Activated naive CD8-positive, alpha-beta T cell treated with anti-CD3 and anti-CD28 coated beads for 36 hours (primary cell): Measurements from ENCODE around the gene B3GNT3. TPM values are rescaled to one million over a fixed set of nuclear protein-coding genes. Genes with fewer than 3 reads are reported as not detected.
A peak's percentile ranks its signal among the peaks of the same experiment; 100 is the strongest.

Experiments used
- DNase-seq: peaks from one replicate; pipeline ENCODE4 v3.0.0; 2021
- H3K27ac Mint-ChIP-seq: one replicate; pipeline ENCODE4 v1.8.0; 2022; ENCODE audit warnings: mild to moderate bottlenecking, moderate library complexity, mixed read lengths
- H3K27me3 Mint-ChIP-seq: one replicate; pipeline ENCODE4 v1.8.0; 2022; ENCODE audit warnings: mild to moderate bottlenecking, mixed read lengths
- H3K36me3 Mint-ChIP-seq: one replicate; pipeline ENCODE4 v1.8.0; 2021; ENCODE audit warnings: mild to moderate bottlenecking, mixed read lengths
- H3K4me1 Mint-ChIP-seq: one replicate; pipeline ENCODE4 v1.8.0; 2021; ENCODE audit warnings: mixed read lengths
- H3K4me3 Mint-ChIP-seq: one replicate; pipeline ENCODE4 v1.8.0; 2022; ENCODE audit warnings: mild to moderate bottlenecking, moderate library complexity, mixed read lengths
- H3K9me3 Mint-ChIP-seq: one replicate; pipeline ENCODE4 v1.8.0; 2022; ENCODE audit warnings: mixed read lengths
- total RNA-seq, 2 experiments: library from RNA; stranded (reverse); gene quantifications; one replicate each; pipeline ENCODE4 v1.2.3, GENCODE V29; 2021

Gene B3GNT3
- total RNA-seq, 2 experiments from 2014 or later = not detected

DNA sequence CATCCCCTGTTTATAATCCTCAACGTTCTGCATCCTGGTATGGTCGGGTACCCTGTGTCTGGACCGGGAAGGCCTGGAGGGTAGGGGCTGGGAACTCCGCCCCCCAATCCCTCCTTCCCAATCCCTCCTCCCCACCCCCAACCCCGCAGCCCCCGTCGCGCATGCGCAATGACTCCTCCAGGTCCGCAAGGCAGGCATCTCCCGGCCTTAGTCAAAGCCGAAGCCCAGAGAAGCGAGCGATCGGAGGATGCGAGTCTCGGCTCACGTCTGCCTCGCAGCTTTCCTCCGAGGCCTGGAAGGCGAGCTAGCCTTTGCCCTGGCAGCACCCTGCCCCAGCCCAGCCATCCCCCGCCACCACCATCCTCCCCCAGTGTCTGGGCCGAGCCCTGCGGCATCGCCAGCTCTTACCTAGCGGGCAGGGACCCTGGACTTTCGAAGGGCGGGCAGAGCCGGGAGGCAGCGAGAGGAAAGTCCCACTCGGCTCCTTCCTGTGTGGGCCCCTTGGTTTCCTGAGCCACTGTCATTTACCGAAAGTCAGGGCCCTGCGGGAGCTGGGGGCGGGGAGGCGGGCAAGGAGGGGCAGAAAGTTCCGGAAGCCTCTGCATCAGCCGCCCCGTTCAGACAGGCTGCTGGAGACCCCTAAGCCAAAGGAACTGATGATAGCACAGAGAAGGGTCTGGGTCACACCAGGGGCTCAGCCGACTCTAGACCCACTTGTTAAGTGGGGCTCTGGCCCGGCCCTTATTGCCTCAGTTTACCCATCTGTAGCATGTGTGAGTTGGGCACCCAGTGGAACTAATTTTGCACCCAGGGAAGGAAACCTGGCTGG lies 52.8 kb downstream of the B3GNT3 start, which contains the start of gene JAK3:
Gene JAK3, minus strand, starts transcription at position 445 of the 829 bp plus-strand sequence. CDS start 3,565 bp downstream, outside the sequence.
- peak; percentile 90 for DNase-seq
- Mint-ChIP-seq H3K27me3 (no peaks in the 10 kb centered on the region), H3K36me3 (peaks cover 33% of the 10 kb centered on the region), H3K27ac (peak within 1 kb of the TSS; percentile 94), H3K4me1 (peaks cover 55% of the 10 kb centered on the region), H3K4me3 (peak within 1 kb of the TSS; percentile 88), H3K9me3 (no peaks in the 10 kb centered on the region)

DNA sequence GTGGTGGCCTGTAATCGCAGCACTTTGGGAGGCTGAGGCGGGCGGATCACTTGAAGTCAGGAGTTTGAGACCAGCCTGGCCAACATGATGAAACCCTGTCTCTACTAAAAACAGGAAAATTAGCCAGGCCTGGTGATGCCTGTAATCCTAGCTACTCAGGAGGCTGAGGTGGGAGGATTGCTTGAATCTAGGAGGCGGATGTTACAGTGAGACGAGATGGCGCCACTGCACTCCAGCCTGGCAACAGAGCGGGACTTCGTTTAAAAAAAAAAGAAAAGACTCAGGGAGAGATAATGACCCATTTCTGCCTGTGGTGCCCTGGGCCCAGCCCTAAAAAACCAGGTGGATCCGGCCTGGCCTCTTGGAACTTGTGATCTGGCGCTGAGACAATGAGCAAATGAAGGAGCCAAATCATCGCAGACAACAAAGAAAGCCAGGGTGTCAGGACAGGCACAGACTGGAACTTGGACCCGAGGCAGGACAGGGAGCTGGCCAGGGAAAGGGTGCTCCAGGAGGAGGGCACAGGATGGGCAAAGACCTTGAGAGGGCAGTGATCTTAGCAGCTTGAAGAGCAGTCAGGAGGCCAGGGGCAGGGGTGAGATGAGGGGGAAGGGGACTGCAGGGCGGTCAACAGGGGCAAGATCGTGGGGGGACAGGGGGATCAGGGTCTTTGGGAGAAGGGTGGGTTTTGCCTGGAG lies 53.8 kb downstream of the B3GNT3 start:
- no peak for DNase-seq
- no peaks in the 10 kb centered on the region for H3K27me3 Mint-ChIP-seq
- peak overlapping the region; percentile 88 for H3K4me3 Mint-ChIP-seq
- H3K4me1 Mint-ChIP-seq = peaks cover 54% of the 10 kb centered on the region
- H3K36me3 Mint-ChIP-seq = peaks cover 25% of the 10 kb centered on the region
- no peaks in the 10 kb centered on the region for H3K9me3 Mint-ChIP-seq
- peak overlapping the region; percentile 94 for H3K27ac Mint-ChIP-seq

DNA sequence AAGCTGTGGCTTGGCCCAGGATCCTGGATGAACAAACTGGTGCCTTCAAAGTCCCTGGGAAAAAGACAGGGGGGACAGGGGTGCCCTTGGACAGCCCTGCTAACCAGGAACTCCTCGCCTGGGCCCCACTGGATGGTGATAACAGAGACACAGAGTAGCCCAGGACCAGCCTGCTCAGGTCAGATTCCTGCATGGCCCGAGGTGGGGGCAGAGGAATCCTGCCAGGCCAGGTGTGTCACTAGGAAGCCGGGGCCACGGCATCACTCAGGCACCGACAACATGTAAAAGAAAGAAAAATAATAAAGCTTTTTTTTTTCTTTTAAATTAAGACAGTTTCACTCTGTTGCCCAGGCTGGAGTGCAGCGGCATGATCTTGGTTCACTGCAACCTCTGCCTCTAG lies 59.1 kb downstream of the B3GNT3 start:
- H3K27ac Mint-ChIP-seq = no peak overlapping the region
- no peaks in the 10 kb centered on the region for H3K27me3 Mint-ChIP-seq
- H3K36me3 Mint-ChIP-seq = peaks cover 1% of the 10 kb centered on the region
- H3K9me3 Mint-ChIP-seq = no peaks in the 10 kb centered on the region
- no peak for DNase-seq
- peaks cover 26% of the 10 kb centered on the region for H3K4me1 Mint-ChIP-seq
- H3K4me3 Mint-ChIP-seq = no peak overlapping the region

DNA sequence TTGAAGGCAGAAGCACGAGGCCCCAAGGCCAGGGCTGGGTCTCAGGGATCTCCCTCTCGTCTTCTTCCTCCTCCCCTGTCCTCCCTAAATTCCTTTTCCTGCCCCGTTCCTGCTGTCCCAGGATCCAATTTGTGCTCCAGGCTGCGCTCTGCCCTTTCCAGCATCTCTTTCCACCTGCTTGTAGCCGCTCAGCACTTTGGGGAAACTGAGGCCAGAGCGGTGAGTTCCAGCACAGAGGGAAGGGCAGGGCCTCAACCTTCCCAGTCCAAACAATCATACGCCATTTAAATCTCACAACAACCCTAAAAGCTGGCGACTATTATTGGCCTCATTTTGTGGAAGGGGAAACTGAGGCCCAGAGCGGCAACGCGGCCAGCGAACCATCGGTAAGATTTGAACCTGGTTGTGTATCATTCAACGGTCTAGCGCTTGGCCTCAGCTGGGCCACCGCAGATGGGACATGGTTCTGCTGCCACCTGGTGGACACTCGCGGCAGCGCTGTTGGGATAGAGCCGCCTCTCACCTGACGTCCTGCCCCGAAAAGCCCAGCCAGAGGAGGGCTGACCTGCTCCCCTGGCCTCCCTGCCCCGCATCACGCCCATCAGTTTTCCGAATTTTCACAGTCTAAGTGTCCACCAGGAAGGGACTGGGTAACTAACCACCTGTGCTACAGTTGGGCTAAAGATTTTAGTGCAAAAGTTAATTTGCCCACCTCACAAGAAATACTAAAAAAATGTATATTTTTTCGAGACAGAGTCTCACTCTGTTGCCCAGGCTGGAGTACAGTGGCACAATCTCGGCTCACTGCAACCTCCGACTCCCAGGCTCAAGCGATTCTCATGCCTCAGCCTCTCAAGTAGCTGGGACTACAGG lies 60.6 kb downstream of the B3GNT3 start:
- H3K27me3 Mint-ChIP-seq = peaks cover 5% of the 10 kb centered on the region
- H3K4me1 Mint-ChIP-seq = peaks cover 21% of the 10 kb centered on the region
- DNase-seq = peak; percentile 86
- no peak overlapping the region for H3K27ac Mint-ChIP-seq
- no peak overlapping the region for H3K4me3 Mint-ChIP-seq
- peaks cover 12% of the 10 kb centered on the region for H3K36me3 Mint-ChIP-seq
- H3K9me3 Mint-ChIP-seq = no peaks in the 10 kb centered on the region

DNA sequence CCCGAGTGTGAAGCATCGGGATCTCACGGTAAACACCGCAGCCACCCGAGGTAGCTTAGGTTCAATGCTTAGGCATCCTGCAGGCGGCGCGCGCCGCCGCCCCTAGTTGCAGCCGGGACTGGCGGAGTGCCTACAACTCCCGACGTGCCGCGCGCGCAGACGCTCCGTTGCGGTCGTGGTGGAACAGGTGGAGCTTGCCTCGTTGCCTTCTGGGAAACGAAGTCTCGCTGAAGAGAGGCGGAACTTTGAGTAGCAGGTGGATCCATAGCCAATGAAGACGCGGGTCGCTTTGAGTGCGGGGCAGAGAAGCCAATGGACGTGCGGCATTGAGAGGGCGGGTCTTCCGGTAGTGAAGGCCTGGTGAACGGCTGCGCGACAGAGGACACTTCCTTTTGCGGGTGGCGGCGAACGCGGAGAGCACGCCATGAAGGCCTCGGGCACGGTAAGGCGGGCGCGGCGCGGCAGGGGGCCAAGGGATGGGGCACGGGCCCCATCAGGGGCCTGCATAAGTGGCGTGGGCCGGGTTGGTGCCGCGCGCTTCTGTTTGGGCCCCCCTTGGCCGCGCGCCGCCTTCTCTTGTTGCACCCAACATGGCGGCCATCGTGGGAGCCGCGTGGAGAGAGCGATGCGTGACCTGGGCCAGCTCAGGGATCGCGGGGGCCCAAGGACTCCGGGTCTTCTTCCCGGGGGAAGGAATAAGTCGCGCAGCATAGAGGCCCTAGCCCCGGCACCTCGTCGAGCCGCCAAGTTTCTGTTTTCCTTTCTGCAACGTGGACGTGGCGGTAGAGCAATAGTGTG lies 64.8 kb downstream of the B3GNT3 start, which contains the start of gene RPL18A:
Gene RPL18A, plus strand, starts transcription at position 378 of the 798 bp plus-strand sequence. Its CDS starts 47 bp downstream, at position 425.
- peak; percentile 99 for DNase-seq
- Mint-ChIP-seq H3K9me3 (no peaks in the 10 kb centered on the region), H3K36me3 (peaks cover 49% of the 10 kb centered on the region), H3K27ac (peak within 1 kb of the TSS; percentile 99), H3K4me1 (peaks cover 36% of the 10 kb centered on the region), H3K4me3 (peak within 1 kb of the TSS; percentile 99), H3K27me3 (peaks cover 5% of the 10 kb centered on the region)

DNA sequence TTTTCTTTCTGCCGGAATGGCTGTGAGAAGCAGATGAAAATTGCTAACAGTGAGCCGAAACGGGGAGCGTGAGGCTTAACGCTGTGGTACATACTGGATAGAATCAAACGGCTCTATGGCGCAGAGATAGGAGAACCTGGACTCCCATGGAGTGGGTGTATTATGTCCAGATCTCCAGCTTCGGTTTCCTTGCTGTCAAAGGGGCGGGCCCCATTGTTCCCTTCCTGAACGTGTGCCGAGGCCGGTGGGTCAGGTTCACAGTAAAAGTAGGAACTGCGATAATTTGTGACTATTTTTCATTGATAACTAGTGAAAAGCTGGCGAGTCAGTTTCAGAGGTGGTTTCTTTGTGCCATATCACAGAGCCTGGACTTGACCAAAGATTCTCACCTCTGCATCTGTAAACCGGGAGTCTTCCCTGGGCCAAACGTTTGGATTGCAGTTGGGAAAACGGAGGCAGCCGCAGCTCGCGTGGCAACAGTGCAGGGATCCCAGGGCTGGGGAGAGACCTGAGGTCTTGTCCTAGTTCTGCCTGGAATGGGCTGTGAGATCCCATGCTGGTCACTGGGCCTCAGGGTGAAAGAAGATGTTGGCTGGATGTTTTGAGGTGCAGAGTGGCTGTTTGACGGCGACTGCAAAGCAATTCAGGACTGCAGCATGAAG lies 65.5 kb downstream of the B3GNT3 start:
- DNase-seq = no peak
- Mint-ChIP-seq H3K36me3 (peaks cover 55% of the 10 kb centered on the region), H3K4me3 (peak overlapping the region; percentile 99), H3K4me1 (peaks cover 38% of the 10 kb centered on the region), H3K27me3 (peaks cover 10% of the 10 kb centered on the region), H3K27ac (peak overlapping the region; percentile 99), H3K9me3 (no peaks in the 10 kb centered on the region)

DNA sequence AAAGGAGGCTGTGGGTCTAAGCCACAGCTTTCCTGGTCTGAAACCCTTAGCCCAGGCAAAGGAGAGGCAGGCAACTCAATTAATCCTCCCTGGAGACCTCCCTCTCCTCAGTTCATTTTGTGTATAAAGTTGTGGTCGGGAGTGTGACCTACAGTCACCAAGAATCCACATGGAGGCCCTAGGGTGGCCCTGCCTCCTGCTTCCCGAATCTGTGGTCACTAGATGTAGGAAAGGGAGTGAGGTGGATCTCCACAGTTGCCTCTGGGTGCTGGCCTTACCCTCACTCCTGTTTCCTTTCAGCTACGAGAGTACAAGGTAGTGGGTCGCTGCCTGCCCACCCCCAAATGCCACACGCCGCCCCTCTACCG lies 66.0 kb downstream of the B3GNT3 start:
- peak overlapping the region; percentile 99 for H3K27ac Mint-ChIP-seq
- no peak for DNase-seq
- H3K36me3 Mint-ChIP-seq = peaks cover 60% of the 10 kb centered on the region
- H3K4me3 Mint-ChIP-seq = peak overlapping the region; percentile 99
- H3K4me1 Mint-ChIP-seq = peaks cover 39% of the 10 kb centered on the region
- H3K9me3 Mint-ChIP-seq = no peaks in the 10 kb centered on the region
- peaks cover 10% of the 10 kb centered on the region for H3K27me3 Mint-ChIP-seq

DNA sequence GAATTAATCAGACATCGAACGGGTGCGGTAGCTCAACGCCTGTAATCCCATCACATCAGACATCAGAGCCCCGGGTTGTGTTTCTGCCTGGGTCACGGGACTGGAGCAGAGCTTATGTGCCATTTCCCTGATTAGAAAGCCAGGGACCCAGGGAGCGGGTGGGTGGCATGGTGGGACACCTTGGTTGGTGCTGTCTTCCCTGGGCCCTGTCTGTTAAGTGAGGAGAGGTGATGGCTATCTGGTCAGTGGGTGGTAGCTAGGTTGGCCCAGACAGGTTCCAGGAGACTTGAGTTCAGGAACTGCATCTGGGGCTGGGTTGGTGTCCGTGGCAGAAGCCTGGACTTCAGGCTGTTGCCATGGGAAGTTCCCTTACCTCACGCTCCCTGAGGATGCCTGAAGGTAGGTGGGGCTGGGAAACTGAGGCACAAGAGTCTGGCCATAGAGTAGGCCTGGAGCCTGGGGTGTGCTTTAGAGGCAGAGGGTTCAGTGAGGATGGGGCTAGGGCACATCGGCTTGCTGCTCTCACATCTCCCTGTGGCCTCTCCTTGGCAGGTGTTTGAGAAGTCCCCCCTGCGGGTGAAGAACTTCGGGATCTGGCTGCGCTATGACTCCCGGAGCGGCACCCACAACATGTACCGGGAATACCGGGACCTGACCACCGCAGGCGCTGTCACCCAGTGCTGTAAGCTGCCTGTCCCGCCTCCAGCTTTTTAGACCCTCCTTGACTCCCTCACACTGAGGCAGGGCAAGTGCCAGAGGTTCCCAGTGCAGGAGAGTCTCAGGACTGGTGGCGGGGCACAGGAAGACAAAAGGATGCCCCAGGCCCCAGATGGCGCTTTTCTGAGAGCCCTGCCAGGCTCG lies 66.8 kb downstream of the B3GNT3 start:
- peaks cover 60% of the 10 kb centered on the region for H3K36me3 Mint-ChIP-seq
- peak overlapping the region; percentile 99 for H3K4me3 Mint-ChIP-seq

DNA sequence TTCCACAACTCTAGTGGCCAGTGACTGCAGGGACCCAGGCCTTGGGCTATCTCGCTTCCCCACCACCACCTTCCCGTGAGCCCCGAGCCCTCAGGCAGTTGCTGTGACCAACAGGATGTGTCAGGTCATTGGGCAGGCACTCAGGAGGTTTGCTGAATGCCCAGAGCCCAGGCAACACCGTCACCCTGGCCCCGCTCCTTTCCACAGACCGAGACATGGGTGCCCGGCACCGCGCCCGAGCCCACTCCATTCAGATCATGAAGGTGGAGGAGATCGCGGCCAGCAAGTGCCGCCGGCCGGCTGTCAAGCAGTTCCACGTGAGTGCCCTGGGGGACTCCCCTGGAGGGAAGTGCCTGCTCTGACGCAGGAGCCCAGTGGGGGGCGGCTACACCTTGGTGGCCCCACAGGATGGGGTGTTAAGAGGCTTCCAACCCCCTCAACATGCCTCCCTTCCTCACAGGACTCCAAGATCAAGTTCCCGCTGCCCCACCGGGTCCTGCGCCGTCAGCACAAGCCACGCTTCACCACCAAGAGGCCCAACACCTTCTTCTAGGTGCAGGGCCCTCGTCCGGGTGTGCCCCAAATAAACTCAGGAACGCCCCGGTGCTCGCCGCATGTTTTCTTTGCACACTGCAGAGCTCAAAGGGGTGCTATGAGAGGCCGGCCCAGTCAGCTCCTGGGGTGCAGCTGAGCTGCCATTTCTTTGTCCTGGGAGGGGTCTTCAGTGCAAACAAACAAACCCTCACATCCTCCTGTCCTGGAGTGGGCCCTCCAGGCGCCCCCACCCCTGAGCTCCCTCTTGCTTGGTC lies 68.0 kb downstream of the B3GNT3 start:
- H3K27me3 Mint-ChIP-seq = peaks cover 10% of the 10 kb centered on the region
- peak overlapping the region; percentile 99 for H3K4me3 Mint-ChIP-seq
- H3K9me3 Mint-ChIP-seq = no peaks in the 10 kb centered on the region

More for the DNA sequence above, 66.8 kb downstream of the B3GNT3 start:
- H3K9me3 Mint-ChIP-seq = no peaks in the 10 kb centered on the region
- DNase-seq = no peak
- H3K27ac Mint-ChIP-seq = peak overlapping the region; percentile 99
- peaks cover 10% of the 10 kb centered on the region for H3K27me3 Mint-ChIP-seq
- peaks cover 40% of the 10 kb centered on the region for H3K4me1 Mint-ChIP-seq

More for the DNA sequence above, 68.0 kb downstream of the B3GNT3 start:
- peak overlapping the region; percentile 99 for H3K27ac Mint-ChIP-seq
- peaks cover 40% of the 10 kb centered on the region for H3K4me1 Mint-ChIP-seq
- H3K36me3 Mint-ChIP-seq = peaks cover 60% of the 10 kb centered on the region
- DNase-seq = no peak
